ENCODE results near the gene ZFYVE26. TPM values are rescaled to one million over a fixed set of nuclear protein-coding genes. Genes with fewer than 3 reads are reported as not detected.
A peak's percentile ranks its signal among the peaks of the same experiment; 100 is the strongest.

Gene ZFYVE26
- total RNA-seq, 1 experiment from 2014 or later = 20.5 TPM

DNA sequence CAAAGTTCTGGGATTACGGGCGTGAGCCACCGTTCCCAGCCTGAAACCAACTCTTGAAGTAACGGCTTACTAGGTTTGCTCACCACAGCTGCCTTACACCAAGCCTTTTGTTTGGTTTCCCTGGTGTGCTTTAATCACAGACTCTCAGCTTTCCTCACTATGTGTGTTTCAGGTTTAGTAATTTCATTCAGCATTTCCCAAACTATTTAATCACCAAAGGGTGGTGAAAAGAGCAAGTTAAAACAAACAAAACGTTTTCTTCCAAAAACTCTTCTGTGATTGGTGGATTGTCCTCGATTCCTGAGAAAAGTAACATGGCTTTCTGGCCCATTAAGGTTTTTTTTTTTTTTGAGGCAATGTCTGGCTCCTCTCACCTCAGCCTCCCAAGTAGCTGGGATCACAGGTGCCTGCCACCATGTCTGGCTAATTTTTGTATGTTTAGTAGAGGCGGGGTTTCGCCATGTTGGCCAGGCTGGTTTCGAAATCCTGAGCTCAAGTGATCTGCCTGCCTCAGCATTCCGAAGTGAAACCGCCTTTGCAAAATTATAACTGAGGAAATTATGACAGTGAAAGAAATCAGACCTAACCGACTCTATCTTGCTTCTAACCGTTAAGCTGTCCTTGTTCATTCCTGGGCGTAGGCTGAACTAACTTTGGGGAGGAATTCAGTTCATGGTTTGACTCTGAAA lies 1.5 kb upstream of the ZFYVE26 start:
- intact Hi-C loops (cut with micrococcal nuclease; ENCODE audit: unreplicated experiment) = no loop called here
- TF ChIP-seq, protein P1, sequence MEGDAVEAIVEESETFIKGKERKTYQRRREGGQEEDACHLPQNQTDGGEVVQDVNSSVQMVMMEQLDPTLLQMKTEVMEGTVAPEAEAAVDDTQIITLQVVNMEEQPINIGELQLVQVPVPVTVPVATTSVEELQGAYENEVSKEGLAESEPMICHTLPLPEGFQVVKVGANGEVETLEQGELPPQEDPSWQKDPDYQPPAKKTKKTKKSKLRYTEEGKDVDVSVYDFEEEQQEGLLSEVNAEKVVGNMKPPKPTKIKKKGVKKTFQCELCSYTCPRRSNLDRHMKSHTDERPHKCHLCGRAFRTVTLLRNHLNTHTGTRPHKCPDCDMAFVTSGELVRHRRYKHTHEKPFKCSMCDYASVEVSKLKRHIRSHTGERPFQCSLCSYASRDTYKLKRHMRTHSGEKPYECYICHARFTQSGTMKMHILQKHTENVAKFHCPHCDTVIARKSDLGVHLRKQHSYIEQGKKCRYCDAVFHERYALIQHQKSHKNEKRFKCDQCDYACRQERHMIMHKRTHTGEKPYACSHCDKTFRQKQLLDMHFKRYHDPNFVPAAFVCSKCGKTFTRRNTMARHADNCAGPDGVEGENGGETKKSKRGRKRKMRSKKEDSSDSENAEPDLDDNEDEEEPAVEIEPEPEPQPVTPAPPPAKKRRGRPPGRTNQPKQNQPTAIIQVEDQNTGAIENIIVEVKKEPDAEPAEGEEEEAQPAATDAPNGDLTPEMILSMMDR (conservative IDR thresholded peaks at IDR 0.05; ENCODE audit: low read depth, low read length) = no peak
- TF ChIP-seq EZH2 (IDR thresholded peaks at IDR 0.05; ENCODE audit: borderline replicate concordance, low read depth, low read length, poor library complexity, severe bottlenecking) = no peak
- peaks cover 7% of the 10 kb centered on the region for H3K36me3 ChIP-seq (ENCODE audit: insufficient read depth, low read length, poor library complexity, severe bottlenecking)
- H3K9me3 ChIP-seq (ENCODE audit: low read depth, low read length, poor library complexity, severe bottlenecking) = no peaks in the 10 kb centered on the region
- POLR2A ChIA-PET (ENCODE audit: low non-redundant PET) = no interaction called here
- CTCF ChIA-PET = no interaction called here
- BruUV-seq (replicated peaks) = no TSS peak
- H3K4me1 ChIP-seq (ENCODE audit: insufficient read depth, low read length, poor library complexity, severe bottlenecking) = peaks cover 16% of the 10 kb centered on the region
- no peak overlapping the region for H3K4me3 ChIP-seq (ENCODE audit: low read depth, low read length, poor library complexity, severe bottlenecking)
- DNase-seq (ENCODE audit: low spot score) = no peak
- H3K27ac ChIP-seq (ENCODE audit: low read depth, low read length, poor library complexity, severe bottlenecking) = no peak overlapping the region
- no peaks in the 10 kb centered on the region for H3K27me3 ChIP-seq (replicated peaks; ENCODE audit: insufficient read depth, low read depth, low read length, poor library complexity)

DNA sequence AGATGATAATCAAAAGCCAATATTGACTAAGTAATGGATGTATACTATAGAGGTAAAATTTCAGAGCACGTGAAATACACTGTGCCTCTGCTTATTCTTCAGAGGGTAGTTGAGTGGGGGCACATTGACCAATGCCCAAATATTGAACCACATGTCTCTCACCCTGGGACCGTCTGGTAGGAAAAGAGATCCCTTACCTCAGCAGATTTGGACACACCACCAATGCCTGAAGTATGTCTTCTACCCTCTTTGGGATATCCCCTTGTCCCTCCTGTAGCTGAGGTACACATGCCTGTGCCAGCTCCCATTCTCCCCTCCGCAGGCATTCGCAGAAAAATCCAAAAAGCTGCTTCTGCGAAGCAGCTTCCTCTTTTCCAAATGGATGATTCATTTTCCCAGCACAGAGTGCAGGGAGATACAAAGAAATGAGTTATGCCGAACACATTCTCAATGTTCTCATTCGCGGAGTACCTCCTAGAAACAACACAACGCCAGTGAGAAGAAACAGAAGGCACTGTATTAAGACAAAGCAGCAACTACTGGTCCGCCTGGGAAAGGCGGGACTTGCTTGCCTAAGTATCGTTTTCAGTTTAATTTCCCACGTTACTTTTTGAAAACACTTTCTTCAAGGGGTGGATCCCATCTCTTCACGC lies 691 bp downstream of the ZFYVE26 start:
- no peak for TF ChIP-seq EZH2 (IDR thresholded peaks at IDR 0.05; ENCODE audit: borderline replicate concordance, low read depth, low read length, poor library complexity, severe bottlenecking)
- Histone ChIP-seq H3K27me3 (replicated peaks; ENCODE audit: insufficient read depth, low read depth, low read length, poor library complexity) (no peaks in the 10 kb centered on the region), H3K4me3 (ENCODE audit: low read depth, low read length, poor library complexity, severe bottlenecking) (peak overlapping the region; percentile 63), H3K27ac (ENCODE audit: low read depth, low read length, poor library complexity, severe bottlenecking) (peak overlapping the region; percentile 51), H3K9me3 (ENCODE audit: low read depth, low read length, poor library complexity, severe bottlenecking) (no peaks in the 10 kb centered on the region), H3K36me3 (ENCODE audit: insufficient read depth, low read length, poor library complexity, severe bottlenecking) (peaks cover 16% of the 10 kb centered on the region), H3K4me1 (ENCODE audit: insufficient read depth, low read length, poor library complexity, severe bottlenecking) (peaks cover 14% of the 10 kb centered on the region)
- no TSS peak for BruUV-seq (replicated peaks)
- ChIA-PET POLR2A (ENCODE audit: low non-redundant PET) (no interaction called here), CTCF (no interaction called here)
- no peak for DNase-seq (ENCODE audit: low spot score)
- intact Hi-C loops (cut with micrococcal nuclease; ENCODE audit: unreplicated experiment) = no loop called here

DNA sequence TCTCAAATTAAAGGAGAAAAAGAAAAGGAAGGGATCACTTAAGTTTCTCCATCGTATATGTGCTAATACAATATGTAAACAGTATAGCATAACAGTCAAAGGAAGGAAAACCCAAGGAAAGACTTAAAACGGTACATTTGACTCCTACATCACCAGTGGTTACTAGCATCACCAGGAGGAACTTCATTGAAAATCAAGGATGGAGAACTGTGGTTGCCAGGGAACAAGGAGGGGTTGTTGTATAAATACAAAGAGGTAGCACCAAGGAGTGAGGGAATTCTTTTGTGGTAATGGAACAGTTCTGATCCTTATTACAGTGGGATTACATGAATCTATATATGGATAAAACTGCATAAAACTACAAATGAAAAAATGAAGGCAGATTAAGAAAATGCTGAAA lies 1.6 kb downstream of the ZFYVE26 start:
- Histone ChIP-seq H3K9me3 (ENCODE audit: low read depth, low read length, poor library complexity, severe bottlenecking) (no peaks in the 10 kb centered on the region), H3K27me3 (replicated peaks; ENCODE audit: insufficient read depth, low read depth, low read length, poor library complexity) (no peaks in the 10 kb centered on the region), H3K4me1 (ENCODE audit: insufficient read depth, low read length, poor library complexity, severe bottlenecking) (peaks cover 10% of the 10 kb centered on the region), H3K4me3 (ENCODE audit: low read depth, low read length, poor library complexity, severe bottlenecking) (no peak overlapping the region), H3K27ac (ENCODE audit: low read depth, low read length, poor library complexity, severe bottlenecking) (no peak overlapping the region), H3K36me3 (ENCODE audit: insufficient read depth, low read length, poor library complexity, severe bottlenecking) (peaks cover 16% of the 10 kb centered on the region)
- BruUV-seq (replicated peaks) = TSS peak; percentile 45
- intact Hi-C loops (cut with micrococcal nuclease; ENCODE audit: unreplicated experiment) = no loop called here
- CTCF ChIA-PET = no interaction called here
- DNase-seq (ENCODE audit: low spot score) = no peak
- POLR2A ChIA-PET (ENCODE audit: low non-redundant PET) = no interaction called here
- TF ChIP-seq EZH2 (IDR thresholded peaks at IDR 0.05; ENCODE audit: borderline replicate concordance, low read depth, low read length, poor library complexity, severe bottlenecking) = no peak
- TF ChIP-seq, protein P1 (conservative IDR thresholded peaks at IDR 0.05; ENCODE audit: low read depth, low read length) = no peak

Measured in A673 (cell line).